GM18505 (cell line): ENCODE data around the gene NUPR1.
"Not testable (repeated sequence)": the region's sequence is repeated elsewhere in the genome, so short reads cannot be mapped to it uniquely, and the experiment has no call there.

Experiments
- ATAC-seq: cut with Tn5 transposase; IDR thresholded peaks from one replicate; pipeline ENCODE4 v1.9.1; 2021; ENCODE audit not compliant: unreplicated experiment
- POLR2A ChIP-seq: IDR thresholded peaks from 4 replicates; pipeline ENCODE4 v1.6.1; 2011; ENCODE audit warnings: borderline replicate concordance; ENCODE audit not compliant: insufficient read depth, insufficient read length; ENCODE audit errors: extremely low read depth

NUPR1 gene

GRCh38 chr16:28494121-28494851 lies 44.5 kb downstream of the NUPR1 start, which contains the start of gene APOBR:
Gene APOBR (plus strand): TSS chr16:28494643. CDS start chr16:28494682, 39 bp downstream.
- peak; percentile 39 for ATAC-seq
- peak; percentile 82 for TF ChIP-seq POLR2A

- ATAC-seq, result no peak
- TF ChIP-seq POLR2A, result no peak
Measured at GRCh38 chr16:28492511-28492910, 46.3 kb downstream of the NUPR1 start.

GRCh38 chr16:28491970-28492474 lies 46.8 kb downstream of the NUPR1 start, which contains the start of gene CLN3:
Gene CLN3 (minus strand): TSS chr16:28492074. CDS start chr16:28491759, 315 bp downstream.
- peak; percentile 57 for TF ChIP-seq POLR2A
- ATAC-seq, result peak; percentile 61

- no peak for TF ChIP-seq POLR2A
- ATAC-seq, result peak; percentile 9
Measured at GRCh38 chr16:28491230-28491969, 47.4 kb downstream of the NUPR1 start.

GRCh38 chr16:28486266-28486665 lies 52.5 kb downstream of the NUPR1 start:
- no peak for TF ChIP-seq POLR2A
- ATAC-seq, result no peak

- ATAC-seq, result not testable (repeated sequence)
Measured at GRCh38 chr16:28483361-28483760, 55.4 kb downstream of the NUPR1 start.
